Effector memory CD8-positive, alpha-beta T cell (primary cell): Measurements from ENCODE around the gene KCTD16.

ENCODE experiments used
- ATAC-seq: fragments of 150-1000 bp; cut with Tn5 transposase; replicated peaks from 2 replicates; pipeline ENCODE4 v1.10.0; 2021; ENCODE audit warnings: mild to moderate bottlenecking, moderate library complexity
- DNase-seq, 3 experiments: peaks; one replicate each; pipeline ENCODE4 v3.0.0; 2021
- H3K27ac Mint-ChIP-seq, 2 donors: one replicate each; pipeline ENCODE4 v1.8.0; 2022; ENCODE audit warnings: mild to moderate bottlenecking in 2 of 2, mixed read lengths in 2 of 2, moderate library complexity in 2 of 2
- H3K27me3 Mint-ChIP-seq, 2 donors: one replicate each; pipeline ENCODE4 v1.8.0; 2022; ENCODE audit warnings: mixed read lengths in 2 of 2
- H3K36me3 Mint-ChIP-seq: one replicate; pipeline ENCODE4 v1.8.0; 2022; ENCODE audit warnings: mild to moderate bottlenecking, moderate library complexity, mixed read lengths; ENCODE audit not compliant: insufficient read depth
- H3K4me1 Mint-ChIP-seq, 2 donors: one replicate each; pipeline ENCODE4 v1.8.0; 2022; ENCODE audit warnings: low read depth in 2 of 2, mixed read lengths in 2 of 2
- H3K4me3 Mint-ChIP-seq, 2 donors: one replicate each; pipeline ENCODE4 v1.8.0; 2022; ENCODE audit warnings: mild to moderate bottlenecking in 2 of 2, mixed read lengths in 2 of 2, moderate library complexity in 2 of 2
- H3K9me3 Mint-ChIP-seq, 2 donors: one replicate each; pipeline ENCODE4 v1.8.0; 2022; ENCODE audit warnings: mixed read lengths in 2 of 2

KCTD16 gene

GRCh38 chr5:144433140-144433822 lies 262.6 kb downstream of the KCTD16 start:
- Mint-ChIP-seq H3K4me1 (no peaks in the 10 kb centered on the region), H3K9me3 (peaks cover 0 to 5% of the 10 kb centered on the region in 2 donors), H3K27ac (no peak overlapping the region), H3K27me3 (no peaks in the 10 kb centered on the region), H3K4me3 (no peak overlapping the region), H3K36me3 (no peaks in the 10 kb centered on the region)
- DNase-seq (no peak), ATAC-seq (no peak)

GRCh38 chr5:144433893-144434292 lies 263.2 kb downstream of the KCTD16 start:
- H3K9me3 Mint-ChIP-seq, result peaks cover 0 to 5% of the 10 kb centered on the region in 2 donors
- no peak for DNase-seq
- no peak for ATAC-seq
- H3K27me3 Mint-ChIP-seq, result no peaks in the 10 kb centered on the region
- no peak overlapping the region for H3K4me3 Mint-ChIP-seq
- H3K27ac Mint-ChIP-seq, result no peak overlapping the region
- H3K36me3 Mint-ChIP-seq, result no peaks in the 10 kb centered on the region
- H3K4me1 Mint-ChIP-seq, result no peaks in the 10 kb centered on the region

- no peak overlapping the region for H3K27ac Mint-ChIP-seq
- no peak overlapping the region for H3K4me3 Mint-ChIP-seq
- no peaks in the 10 kb centered on the region for H3K36me3 Mint-ChIP-seq
- ATAC-seq, result no peak
- H3K9me3 Mint-ChIP-seq, result peaks cover 2 to 6% of the 10 kb centered on the region in 2 donors
- no peaks in the 10 kb centered on the region for H3K4me1 Mint-ChIP-seq
- no peak for DNase-seq
- no peaks in the 10 kb centered on the region for H3K27me3 Mint-ChIP-seq
Observed at GRCh38 chr5:144436007-144436406, 265.3 kb downstream of the KCTD16 start.

GRCh38 chr5:144438237-144438636 lies 267.6 kb downstream of the KCTD16 start:
- ATAC-seq, result no peak
- Mint-ChIP-seq H3K4me1 (no peaks in the 10 kb centered on the region), H3K9me3 (peaks cover 4 to 16% of the 10 kb centered on the region in 2 donors), H3K36me3 (no peaks in the 10 kb centered on the region), H3K4me3 (no peak overlapping the region), H3K27ac (no peak overlapping the region), H3K27me3 (no peaks in the 10 kb centered on the region)
- DNase-seq, result no peak

- DNase-seq (no peak), ATAC-seq (no peak)
- no peaks in the 10 kb centered on the region for H3K27me3 Mint-ChIP-seq
- H3K27ac Mint-ChIP-seq, result no peak overlapping the region
- H3K4me3 Mint-ChIP-seq, result no peak overlapping the region
- H3K9me3 Mint-ChIP-seq, result peaks cover 0 to 3% of the 10 kb centered on the region in 2 donors
- H3K4me1 Mint-ChIP-seq, result no peaks in the 10 kb centered on the region
- no peaks in the 10 kb centered on the region for H3K36me3 Mint-ChIP-seq
Observed at GRCh38 chr5:144448457-144448856, 277.8 kb downstream of the KCTD16 start.

- no peaks in the 10 kb centered on the region for H3K4me1 Mint-ChIP-seq
- ATAC-seq (no peak), DNase-seq (no peak)
Observed at GRCh38 chr5:144451187-144451973, 280.7 kb downstream of the KCTD16 start.

GRCh38 chr5:144453753-144454152 lies 283.1 kb downstream of the KCTD16 start:
- no peak for DNase-seq
- H3K36me3 Mint-ChIP-seq, result no peaks in the 10 kb centered on the region
- no peak for ATAC-seq
- no peak overlapping the region for H3K4me3 Mint-ChIP-seq
- H3K27ac Mint-ChIP-seq, result no peak overlapping the region
- no peaks in the 10 kb centered on the region for H3K27me3 Mint-ChIP-seq
- peaks cover 0 to 5% of the 10 kb centered on the region in 2 donors for H3K9me3 Mint-ChIP-seq
- no peaks in the 10 kb centered on the region for H3K4me1 Mint-ChIP-seq

More at GRCh38 chr5:144451187-144451973, 280.7 kb downstream of the KCTD16 start:
- H3K36me3 Mint-ChIP-seq, result no peaks in the 10 kb centered on the region
- H3K4me3 Mint-ChIP-seq, result no peak overlapping the region
- H3K27me3 Mint-ChIP-seq, result no peaks in the 10 kb centered on the region
- H3K9me3 Mint-ChIP-seq, result peaks cover 0 to 4% of the 10 kb centered on the region in 2 donors
- H3K27ac Mint-ChIP-seq, result no peak overlapping the region

- no peak overlapping the region for H3K27ac Mint-ChIP-seq
- H3K36me3 Mint-ChIP-seq, result no peaks in the 10 kb centered on the region
- DNase-seq, result no peak
- H3K4me3 Mint-ChIP-seq, result no peak overlapping the region
- no peaks in the 10 kb centered on the region for H3K27me3 Mint-ChIP-seq
- ATAC-seq, result no peak
- H3K9me3 Mint-ChIP-seq, result peaks cover 9 to 12% of the 10 kb centered on the region in 2 donors
- H3K4me1 Mint-ChIP-seq, result no peaks in the 10 kb centered on the region
Observed at GRCh38 chr5:144457160-144457559, 286.5 kb downstream of the KCTD16 start.

GRCh38 chr5:144458216-144458615 lies 287.5 kb downstream of the KCTD16 start:
- no peak for DNase-seq
- no peak for ATAC-seq

GRCh38 chr5:144460600-144460999 lies 289.9 kb downstream of the KCTD16 start:
- ATAC-seq (no peak), DNase-seq (no peak)
- Mint-ChIP-seq H3K4me3 (no peak overlapping the region), H3K4me1 (no peaks in the 10 kb centered on the region), H3K9me3 (peaks cover 9 to 14% of the 10 kb centered on the region in 2 donors), H3K27ac (no peak overlapping the region), H3K27me3 (no peaks in the 10 kb centered on the region), H3K36me3 (no peaks in the 10 kb centered on the region)

More at GRCh38 chr5:144458216-144458615, 287.5 kb downstream of the KCTD16 start:
- peaks cover 8 to 14% of the 10 kb centered on the region in 2 donors for H3K9me3 Mint-ChIP-seq
- no peak overlapping the region for H3K4me3 Mint-ChIP-seq
- no peaks in the 10 kb centered on the region for H3K27me3 Mint-ChIP-seq
- no peaks in the 10 kb centered on the region for H3K36me3 Mint-ChIP-seq
- no peaks in the 10 kb centered on the region for H3K4me1 Mint-ChIP-seq
- no peak overlapping the region for H3K27ac Mint-ChIP-seq

GRCh38 chr5:144462577-144462976 lies 291.9 kb downstream of the KCTD16 start:
- no peak for DNase-seq
- no peaks in the 10 kb centered on the region for H3K4me1 Mint-ChIP-seq
- ATAC-seq, result no peak
- no peak overlapping the region for H3K4me3 Mint-ChIP-seq
- no peak overlapping the region for H3K27ac Mint-ChIP-seq
- H3K9me3 Mint-ChIP-seq, result peaks cover 9 to 14% of the 10 kb centered on the region in 2 donors
- no peaks in the 10 kb centered on the region for H3K36me3 Mint-ChIP-seq
- H3K27me3 Mint-ChIP-seq, result no peaks in the 10 kb centered on the region

GRCh38 chr5:144463481-144464223 lies 293.0 kb downstream of the KCTD16 start:
- Mint-ChIP-seq H3K36me3 (no peaks in the 10 kb centered on the region), H3K27me3 (no peaks in the 10 kb centered on the region), H3K9me3 (peaks cover 12 to 14% of the 10 kb centered on the region in 2 donors), H3K4me1 (no peaks in the 10 kb centered on the region), H3K4me3 (no peak overlapping the region), H3K27ac (no peak overlapping the region)
- ATAC-seq, result no peak
- no peak for DNase-seq

GRCh38 chr5:144464306-144464705 lies 293.6 kb downstream of the KCTD16 start:
- no peaks in the 10 kb centered on the region for H3K4me1 Mint-ChIP-seq
- H3K9me3 Mint-ChIP-seq, result peaks cover 10 to 14% of the 10 kb centered on the region in 2 donors
- H3K27me3 Mint-ChIP-seq, result no peaks in the 10 kb centered on the region
- ATAC-seq (no peak), DNase-seq (no peak)
- H3K27ac Mint-ChIP-seq, result no peak overlapping the region
- H3K4me3 Mint-ChIP-seq, result no peak overlapping the region
- H3K36me3 Mint-ChIP-seq, result no peaks in the 10 kb centered on the region
